Natural killer cell (primary cell): ENCODE data around the gene CUX1. TPM values are rescaled to one million over a fixed set of nuclear protein-coding genes. Genes with fewer than 3 reads are reported as not detected.

Experiments
- ATAC-seq, 3 donors: fragments of 150-1000 bp in 2 of 3; fragments of 200-7000 bp in 1 of 3; cut with Tn5 transposase; 1 replicate in 1 of 3; 2 replicates in 2 of 3; pipeline ENCODE4 v1.10.0; 2021; ENCODE audit warnings: mild to moderate bottlenecking in 2 of 3, moderate library complexity in 2 of 3
- DNase-seq, 2 donors: peaks; one replicate each; pipeline versions ENCODE4 v3.0.0 to v3.0.0-alpha.2; 2013 to 2021; ENCODE audit warnings: mixed read lengths in 1 of 2
- H3K27ac ChIP-seq: one replicate; pipeline ENCODE4 v1.5.1; 2013; ENCODE audit warnings: mild to moderate bottlenecking, low read length
- H3K27me3 ChIP-seq: one replicate; pipeline ENCODE4 v1.6.1; 2013; ENCODE audit warnings: low read length; ENCODE audit not compliant: control insufficient read depth, insufficient read depth
- H3K36me3 ChIP-seq: one replicate; pipeline ENCODE4 v1.6.1; 2013; ENCODE audit warnings: low read length; ENCODE audit not compliant: control insufficient read depth, insufficient read depth
- H3K4me1 ChIP-seq: one replicate; pipeline ENCODE4 v1.6.1; 2013; ENCODE audit warnings: low read length; ENCODE audit not compliant: control insufficient read depth, insufficient read depth
- H3K4me3 ChIP-seq: one replicate; pipeline ENCODE4 v1.5.1; 2013; ENCODE audit warnings: low read length
- H3K9me3 ChIP-seq: one replicate; pipeline ENCODE4 v1.6.1; 2013; ENCODE audit warnings: low read length; ENCODE audit not compliant: control insufficient read depth, insufficient read depth
- H3K27ac Mint-ChIP-seq, 2 donors: one replicate each; pipeline ENCODE4 v1.8.0; 2022; ENCODE audit warnings: mild to moderate bottlenecking in 2 of 2, mixed read lengths in 2 of 2, moderate library complexity in 1 of 2
- H3K27me3 Mint-ChIP-seq, 2 donors: one replicate each; pipeline ENCODE4 v1.8.0; 2022; ENCODE audit warnings: low read depth in 2 of 2, mixed read lengths in 2 of 2
- H3K36me3 Mint-ChIP-seq: one replicate; pipeline ENCODE4 v1.8.0; 2022; ENCODE audit warnings: mixed read lengths
- H3K4me1 Mint-ChIP-seq, 2 donors: one replicate each; pipeline ENCODE4 v1.8.0; 2022; ENCODE audit warnings: mixed read lengths in 2 of 2
- H3K4me3 Mint-ChIP-seq: one replicate; pipeline ENCODE4 v1.8.0; 2022; ENCODE audit warnings: mild to moderate bottlenecking, moderate library complexity, mixed read lengths
- H3K9me3 Mint-ChIP-seq, 2 donors: one replicate each; pipeline ENCODE4 v1.8.0; 2022; ENCODE audit warnings: mixed read lengths in 2 of 2
- WGBS: methylation state at CpG from one replicate; pipeline ENCODE4 v1.1.7; 2013; ENCODE audit warnings: missing lambda C conversion rate; ENCODE audit not compliant: insufficient coverage; 5-methylcytosine and 5-hydroxymethylcytosine counted together
- intact Hi-C: fragments of 100-400 bp; cut with micrococcal nuclease; formaldehyde crosslinking; loops from one replicate; pipeline ENCODE4 v1.14.2; 2022
- total RNA-seq, 4 donors: library from RNA; stranded (reverse); fragments of 120-200 nt in 1 of 4; gene quantifications; one replicate each; pipeline versions ENCODE4 v1.2.3 to v1.2.4, GENCODE V29; 2013 to 2022
- TF ChIP-seq, protein P1 (sequence below): fragments of 200-600 bp; IDR thresholded peaks from one replicate; pipeline ENCODE4 v1.8.0; 2022; ENCODE audit warnings: antibody characterized with exemption

Gene CUX1
- total RNA-seq, 3 donors from 2014 or later (not counting 1 experiment from before 2014, with no cell fraction given): 59.8 to 77.4 (median 73.6) TPM

DNA sequence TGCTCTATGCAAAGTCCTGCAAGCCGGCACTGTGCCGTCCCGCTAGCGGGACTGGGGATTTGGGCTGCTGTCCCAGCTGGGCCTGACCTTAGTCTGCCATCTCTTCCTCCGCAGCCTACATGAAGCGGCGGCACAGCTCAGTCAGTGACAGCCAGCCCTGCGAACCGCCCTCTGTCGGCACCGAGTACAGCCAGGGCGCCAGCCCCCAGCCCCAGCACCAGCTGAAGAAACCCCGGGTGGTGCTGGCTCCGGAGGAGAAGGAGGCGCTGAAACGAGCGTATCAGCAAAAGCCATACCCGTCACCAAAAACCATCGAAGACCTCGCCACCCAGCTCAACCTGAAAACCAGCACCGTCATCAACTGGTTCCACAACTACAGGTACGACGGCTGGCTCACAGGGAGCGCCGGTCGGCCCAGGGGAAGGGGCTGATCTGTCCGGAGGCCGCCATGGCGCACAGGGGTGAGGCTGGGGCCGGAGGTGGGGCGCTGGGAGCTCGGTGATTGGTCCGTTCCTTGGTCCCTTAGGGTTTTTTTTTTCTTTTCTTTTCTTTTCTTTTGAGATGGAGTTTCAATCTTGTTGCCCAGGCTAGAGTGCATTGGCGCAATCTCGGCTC lies 421.9 kb downstream of the CUX1 start:
- no peak overlapping the region for H3K4me3 Mint-ChIP-seq
- ATAC-seq (no peak), DNase-seq (no peak)
- no peaks in the 10 kb centered on the region for H3K4me1 Mint-ChIP-seq
- no peaks in the 10 kb centered on the region for H3K27me3 Mint-ChIP-seq
- H3K9me3 ChIP-seq: no peaks in the 10 kb centered on the region
- H3K4me1 ChIP-seq: no peaks in the 10 kb centered on the region
- intact Hi-C loops: no loop called here
- H3K27ac ChIP-seq: no peak overlapping the region
- no peaks in the 10 kb centered on the region for H3K36me3 Mint-ChIP-seq
- H3K36me3 ChIP-seq: peaks cover 16% of the 10 kb centered on the region
- H3K4me3 ChIP-seq: no peak overlapping the region
- TF ChIP-seq, protein P1, sequence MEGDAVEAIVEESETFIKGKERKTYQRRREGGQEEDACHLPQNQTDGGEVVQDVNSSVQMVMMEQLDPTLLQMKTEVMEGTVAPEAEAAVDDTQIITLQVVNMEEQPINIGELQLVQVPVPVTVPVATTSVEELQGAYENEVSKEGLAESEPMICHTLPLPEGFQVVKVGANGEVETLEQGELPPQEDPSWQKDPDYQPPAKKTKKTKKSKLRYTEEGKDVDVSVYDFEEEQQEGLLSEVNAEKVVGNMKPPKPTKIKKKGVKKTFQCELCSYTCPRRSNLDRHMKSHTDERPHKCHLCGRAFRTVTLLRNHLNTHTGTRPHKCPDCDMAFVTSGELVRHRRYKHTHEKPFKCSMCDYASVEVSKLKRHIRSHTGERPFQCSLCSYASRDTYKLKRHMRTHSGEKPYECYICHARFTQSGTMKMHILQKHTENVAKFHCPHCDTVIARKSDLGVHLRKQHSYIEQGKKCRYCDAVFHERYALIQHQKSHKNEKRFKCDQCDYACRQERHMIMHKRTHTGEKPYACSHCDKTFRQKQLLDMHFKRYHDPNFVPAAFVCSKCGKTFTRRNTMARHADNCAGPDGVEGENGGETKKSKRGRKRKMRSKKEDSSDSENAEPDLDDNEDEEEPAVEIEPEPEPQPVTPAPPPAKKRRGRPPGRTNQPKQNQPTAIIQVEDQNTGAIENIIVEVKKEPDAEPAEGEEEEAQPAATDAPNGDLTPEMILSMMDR: no peak
- no peaks in the 10 kb centered on the region for H3K9me3 Mint-ChIP-seq
- WGBS: 97% methylated on average over 35 of the region's 35 CpGs
- no peaks in the 10 kb centered on the region for H3K27me3 ChIP-seq
- H3K27ac Mint-ChIP-seq: no peak overlapping the region

DNA sequence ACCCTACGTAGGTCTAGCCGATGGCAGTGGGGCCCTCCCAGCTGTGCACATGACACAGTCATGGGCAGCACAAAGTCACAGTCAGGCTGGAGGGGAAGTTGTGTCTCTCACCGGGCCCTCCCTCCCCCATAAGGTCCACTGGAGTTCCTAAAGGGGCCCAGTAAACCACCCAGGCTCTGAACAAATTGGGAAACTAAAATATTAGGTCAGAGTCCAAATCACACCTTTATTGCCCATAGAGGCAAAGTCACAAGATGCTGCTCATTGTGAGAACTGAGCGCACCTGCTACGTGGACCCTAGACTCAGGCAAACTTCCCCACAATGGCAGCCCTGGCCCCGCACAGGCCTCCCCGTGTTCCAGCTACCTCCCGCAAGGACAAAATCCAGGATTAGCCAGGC lies 424.0 kb downstream of the CUX1 start:
- DNase-seq (no peak), ATAC-seq (no peak)
- H3K9me3 ChIP-seq: no peaks in the 10 kb centered on the region
- Mint-ChIP-seq H3K36me3 (no peaks in the 10 kb centered on the region), H3K4me3 (no peak overlapping the region), H3K4me1 (no peaks in the 10 kb centered on the region), H3K27me3 (no peaks in the 10 kb centered on the region), H3K9me3 (no peaks in the 10 kb centered on the region), H3K27ac (no peak overlapping the region)
- H3K27ac ChIP-seq: no peak overlapping the region
- no peak overlapping the region for H3K4me3 ChIP-seq
- H3K27me3 ChIP-seq: no peaks in the 10 kb centered on the region
- TF ChIP-seq, protein P1: no peak
- intact Hi-C loops: no loop called here
- 93% methylated on average over 8 of the region's 8 CpGs for WGBS
- no peaks in the 10 kb centered on the region for H3K4me1 ChIP-seq
- peaks cover 6% of the 10 kb centered on the region for H3K36me3 ChIP-seq

DNA sequence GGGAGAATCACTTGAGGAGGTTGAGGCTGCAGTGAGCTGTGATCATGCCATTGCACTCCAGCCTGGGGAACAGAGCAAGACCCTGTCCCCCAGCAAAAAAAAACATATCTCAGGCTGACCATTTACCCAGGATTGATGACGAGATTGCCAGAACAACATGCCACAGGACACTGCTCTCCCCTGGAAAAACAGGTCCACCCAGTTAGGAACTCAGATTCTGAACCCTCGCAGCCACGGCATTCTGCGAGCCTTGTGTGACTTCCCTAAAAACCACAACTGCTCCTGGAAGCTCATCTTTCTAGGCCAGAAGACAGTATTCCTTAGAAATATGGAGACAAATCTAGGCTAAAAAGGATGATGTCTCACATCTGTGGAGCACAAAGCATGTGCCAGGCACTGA lies 427.2 kb downstream of the CUX1 start:
- Mint-ChIP-seq H3K9me3 (no peaks in the 10 kb centered on the region), H3K27ac (no peak overlapping the region), H3K36me3 (no peaks in the 10 kb centered on the region), H3K4me1 (no peaks in the 10 kb centered on the region), H3K4me3 (no peak overlapping the region), H3K27me3 (no peaks in the 10 kb centered on the region)
- H3K27ac ChIP-seq: no peak overlapping the region
- intact Hi-C loops: no loop called here
- TF ChIP-seq, protein P1: no peak
- H3K9me3 ChIP-seq: no peaks in the 10 kb centered on the region
- no peaks in the 10 kb centered on the region for H3K27me3 ChIP-seq
- no peak for ATAC-seq
- no peak for DNase-seq
- no peaks in the 10 kb centered on the region for H3K4me1 ChIP-seq
- peaks cover 8% of the 10 kb centered on the region for H3K36me3 ChIP-seq
- WGBS: 98% methylated on average over 4 of the region's 4 CpGs
- H3K4me3 ChIP-seq: no peak overlapping the region

DNA sequence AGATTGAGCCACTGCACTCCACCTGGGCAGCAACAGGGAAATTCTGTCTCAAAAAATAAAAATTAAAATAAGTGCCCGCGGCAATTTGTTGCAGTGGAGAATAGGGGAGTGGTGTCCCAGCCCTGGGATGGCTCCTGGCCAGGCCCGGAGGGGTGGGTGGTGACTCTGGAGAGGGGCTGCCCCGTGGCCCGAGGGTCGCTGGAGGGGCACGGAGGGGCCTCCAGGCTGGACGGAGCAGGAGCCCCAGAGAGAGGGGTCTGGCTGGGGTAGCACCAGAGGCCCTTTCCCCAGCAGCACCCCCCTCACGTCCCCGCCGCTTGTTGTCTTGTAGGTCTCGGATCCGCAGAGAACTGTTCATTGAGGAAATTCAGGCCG lies 430.6 kb downstream of the CUX1 start:
- intact Hi-C loops: no loop called here
- Mint-ChIP-seq H3K4me3 (no peak overlapping the region), H3K4me1 (peaks cover 11 to 14% of the 10 kb centered on the region in 2 donors), H3K36me3 (peaks cover 8% of the 10 kb centered on the region), H3K9me3 (no peaks in the 10 kb centered on the region), H3K27me3 (no peaks in the 10 kb centered on the region), H3K27ac (no peak overlapping the region)
- Histone ChIP-seq H3K27ac (no peak overlapping the region), H3K27me3 (no peaks in the 10 kb centered on the region), H3K4me3 (no peak overlapping the region), H3K4me1 (no peaks in the 10 kb centered on the region), H3K9me3 (no peaks in the 10 kb centered on the region), H3K36me3 (peaks cover 4% of the 10 kb centered on the region)
- DNase-seq: no peak
- WGBS: 98% methylated on average over 14 of the region's 14 CpGs
- TF ChIP-seq, protein P1: no peak
- ATAC-seq: peak in 1 of 3 donors; percentile 21
